ENCODE data around the gene NCDN.

NCDN gene

DNA sequence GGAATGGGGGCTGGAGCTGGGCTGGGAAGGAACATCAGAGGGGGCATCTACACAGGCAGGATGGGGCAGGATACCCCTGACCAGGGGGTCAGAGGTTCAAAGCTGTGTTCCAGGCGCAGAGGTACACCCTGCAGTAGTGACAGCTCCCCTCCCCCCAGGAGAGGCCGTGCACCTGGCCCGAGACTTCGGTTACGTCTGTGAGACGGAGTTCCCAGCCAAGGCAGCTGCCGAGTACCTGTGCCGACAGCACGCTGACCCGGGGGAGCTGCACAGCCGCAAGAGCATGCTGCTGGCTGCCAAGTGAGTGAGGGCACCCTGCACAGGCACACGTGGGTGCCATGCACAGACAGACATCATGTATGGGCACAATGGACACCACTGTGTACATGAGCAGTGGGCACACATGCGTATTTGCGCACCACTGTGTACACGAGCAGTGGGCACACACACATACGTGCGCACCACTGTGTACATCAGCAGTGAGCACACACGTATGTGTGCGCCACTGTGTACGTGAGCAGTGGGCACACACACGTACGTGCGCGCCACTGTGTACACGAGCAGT, 33.0 kb downstream of the NCDN start:
- DNase-seq (ENCODE audit: low read depth), result no peak

DNA sequence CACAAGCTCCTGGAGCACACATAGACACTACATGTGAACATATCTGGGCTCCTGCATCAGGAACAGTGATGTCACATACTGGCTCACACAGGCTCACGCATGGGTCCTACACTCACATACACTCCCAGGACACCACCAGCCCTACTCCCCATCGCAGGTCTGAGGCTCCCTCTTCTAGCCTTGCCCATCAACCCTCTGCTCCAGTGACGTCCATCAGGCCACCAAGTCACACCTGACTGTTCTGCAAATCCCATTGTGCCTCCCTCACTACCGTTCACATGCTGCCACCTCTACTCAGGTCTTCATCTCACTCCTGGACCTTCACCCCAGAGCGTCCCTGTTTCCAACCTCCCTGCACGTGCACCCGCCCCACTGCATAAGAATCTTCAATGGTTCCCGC, 33.6 kb downstream of the NCDN start:
- DNase-seq (ENCODE audit: low read depth), result no peak

DNA sequence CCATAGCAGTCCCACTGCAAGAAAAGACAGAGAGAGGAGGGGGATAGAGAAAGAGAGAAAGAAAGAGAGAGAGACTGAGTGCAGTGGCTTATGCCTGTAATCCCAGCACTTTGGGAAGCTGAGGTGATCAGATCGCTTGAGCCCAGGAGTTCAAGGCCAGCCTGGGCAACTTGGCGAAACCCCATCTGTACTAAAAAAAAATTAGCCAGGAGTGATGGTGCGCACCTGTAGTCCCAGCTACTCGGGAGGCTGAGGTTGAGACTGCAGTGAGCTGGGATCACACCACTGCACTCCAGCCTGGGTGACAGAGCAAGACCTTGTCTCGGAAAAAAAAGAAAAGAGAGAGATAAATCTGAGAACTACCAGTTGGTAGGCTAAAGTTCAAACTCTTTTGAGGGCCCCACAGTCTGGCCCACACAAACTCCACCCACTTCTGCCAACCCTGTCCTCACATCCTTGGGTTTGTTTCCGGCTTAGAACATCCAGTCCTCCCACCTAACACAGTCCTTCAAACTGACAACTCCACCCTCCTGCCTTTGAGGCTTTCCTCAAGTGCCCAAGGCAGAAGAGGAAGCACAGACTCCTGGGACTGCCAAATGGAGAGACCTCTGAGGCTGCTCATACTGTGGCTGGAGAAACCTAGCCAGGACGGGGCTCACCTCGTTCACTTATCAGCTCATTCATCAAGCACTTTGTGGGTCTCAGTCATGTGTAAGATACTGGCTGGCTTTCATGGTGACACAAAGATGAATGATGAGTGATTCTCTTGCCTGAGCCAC, 35.6 kb downstream of the NCDN start:
- no peak for DNase-seq (ENCODE audit: low read depth)

DNA sequence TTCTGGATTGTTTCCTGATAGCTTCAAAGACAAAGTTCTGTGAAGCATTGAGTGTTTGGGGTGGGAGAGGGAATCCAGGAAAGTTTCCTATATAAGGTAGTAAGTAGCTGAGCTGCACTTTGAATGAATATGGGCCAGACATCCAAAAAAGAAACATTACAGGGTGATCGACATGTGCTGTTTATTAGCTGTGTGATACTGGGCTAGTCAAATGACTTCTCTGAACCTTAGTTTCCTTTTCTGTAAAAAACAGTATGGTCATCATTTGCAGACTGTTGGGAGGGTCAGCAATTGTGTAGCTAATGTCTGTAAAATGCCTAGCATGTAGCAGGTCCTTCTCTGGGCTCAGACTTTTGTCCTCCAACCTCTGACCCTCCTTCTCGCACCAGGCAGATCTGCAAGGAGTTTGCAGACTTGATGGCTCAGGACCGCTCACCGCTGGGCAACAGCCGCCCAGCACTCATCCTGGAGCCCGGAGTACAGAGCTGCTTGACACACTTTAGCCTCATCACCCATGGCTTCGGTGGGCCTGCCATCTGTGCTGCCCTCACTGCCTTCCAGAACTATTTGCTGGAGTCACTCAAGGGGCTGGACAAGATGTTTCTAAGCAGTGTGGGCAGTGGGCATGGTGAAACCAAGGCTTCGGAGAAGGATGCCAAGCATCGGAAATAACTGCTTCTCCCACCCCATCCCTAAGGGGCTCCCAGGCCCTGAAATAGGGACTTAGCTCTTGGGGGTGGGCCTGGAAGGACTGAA, 36.6 kb downstream of the NCDN start:
- DNase-seq (ENCODE audit: low read depth), result no peak

DNA sequence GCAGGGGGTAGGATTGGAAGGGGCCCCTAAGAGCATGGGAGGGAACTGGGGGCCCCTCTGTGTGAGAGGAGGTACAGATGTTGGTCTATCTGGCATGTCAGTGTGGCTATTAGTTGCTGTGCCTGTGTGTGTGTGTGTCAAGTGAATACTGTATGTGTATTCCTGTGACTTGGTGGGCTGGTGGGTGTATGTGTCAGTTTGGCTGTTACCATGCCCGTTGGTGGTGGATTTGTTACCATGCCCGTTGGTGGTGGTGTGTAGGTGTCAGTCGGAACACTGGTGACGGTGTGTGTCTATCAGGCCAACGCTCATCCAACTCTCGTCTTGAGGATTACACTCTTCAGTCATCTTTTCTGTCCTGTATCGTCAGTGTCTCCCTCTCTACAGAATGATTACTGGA, 38.1 kb downstream of the NCDN start:
- no peak for DNase-seq (ENCODE audit: low read depth)

DNA sequence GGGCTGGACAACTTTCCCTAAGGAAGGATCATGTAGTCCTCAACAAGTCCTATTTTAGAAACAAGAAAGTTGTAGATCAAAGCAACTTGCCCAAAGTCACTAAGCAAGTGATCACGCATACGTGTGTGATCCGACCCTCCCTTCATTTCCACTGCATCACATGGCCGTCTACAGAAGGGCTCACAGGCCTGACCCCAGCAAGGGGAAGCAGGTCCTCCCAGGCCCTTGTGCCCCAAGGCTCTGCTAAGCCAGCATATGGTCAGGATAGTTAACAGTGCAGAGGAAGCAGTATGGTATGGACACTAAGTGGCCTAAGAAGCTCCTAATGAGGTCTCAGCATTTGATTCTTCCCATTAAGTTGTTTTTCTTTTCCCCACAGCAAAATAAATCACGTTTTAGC, 40.3 kb downstream of the NCDN start:
- DNase-seq (ENCODE audit: low read depth), result no peak

DNA sequence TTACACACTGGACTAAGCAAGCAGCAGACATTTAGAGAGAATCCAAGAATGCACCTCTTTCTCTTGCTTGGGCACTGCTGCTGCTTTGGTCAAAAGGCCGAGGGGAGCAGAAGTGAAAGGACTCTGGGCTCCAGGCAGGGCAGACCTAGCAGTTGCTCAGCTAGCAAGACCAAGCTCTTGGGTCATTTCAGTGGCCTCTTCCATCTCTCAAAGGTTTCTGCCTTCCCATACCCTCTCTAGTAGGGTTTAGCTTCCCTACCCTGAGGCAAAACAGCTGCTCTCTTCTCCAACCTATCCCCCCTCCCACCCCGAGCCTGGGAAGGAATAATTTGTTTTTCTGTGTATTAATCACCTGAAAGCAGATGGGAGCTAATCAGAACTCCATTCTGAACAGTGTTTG, 41.3 kb downstream of the NCDN start:
- DNase-seq (ENCODE audit: low read depth), result no peak

DNA sequence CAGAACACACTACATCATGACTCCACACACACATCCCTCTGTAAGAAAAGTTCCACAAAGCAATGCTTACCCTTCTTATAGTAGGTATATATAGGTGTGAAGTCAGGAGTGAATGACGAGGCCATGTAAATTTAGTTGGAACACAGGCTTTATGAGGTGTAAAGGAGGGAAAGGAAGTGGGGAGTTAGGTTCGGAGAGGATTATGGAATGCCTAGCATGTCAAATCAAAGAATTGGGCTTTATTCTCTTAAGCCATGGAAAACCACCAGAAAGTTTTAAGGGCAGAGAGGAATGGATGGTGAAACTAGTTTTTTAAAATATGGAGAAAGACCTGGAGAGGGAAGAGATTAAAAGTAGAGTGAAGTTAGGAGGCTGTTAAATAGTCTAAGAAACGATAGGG, 41.8 kb downstream of the NCDN start:
- DNase-seq (ENCODE audit: low read depth), result no peak

DNA sequence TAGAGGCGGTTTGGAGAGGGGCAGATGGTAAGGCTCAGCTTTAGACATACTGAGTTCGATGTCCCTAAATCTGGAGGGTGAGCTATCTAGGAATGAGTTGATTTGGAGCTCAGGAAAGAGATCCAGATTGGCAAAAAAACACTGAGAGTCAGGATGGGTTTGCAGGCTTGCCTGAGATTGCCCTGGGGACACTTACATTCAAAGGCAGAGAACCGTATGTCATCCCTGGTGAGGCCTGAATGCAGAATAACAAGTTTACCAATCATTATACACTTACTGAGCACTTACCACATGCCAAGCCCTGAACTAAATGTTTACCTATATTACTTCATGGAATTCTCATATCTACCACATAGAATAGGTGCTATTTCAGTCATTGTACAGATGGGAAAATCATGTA, 43.0 kb downstream of the NCDN start:
- no peak for DNase-seq (ENCODE audit: low read depth)

DNA sequence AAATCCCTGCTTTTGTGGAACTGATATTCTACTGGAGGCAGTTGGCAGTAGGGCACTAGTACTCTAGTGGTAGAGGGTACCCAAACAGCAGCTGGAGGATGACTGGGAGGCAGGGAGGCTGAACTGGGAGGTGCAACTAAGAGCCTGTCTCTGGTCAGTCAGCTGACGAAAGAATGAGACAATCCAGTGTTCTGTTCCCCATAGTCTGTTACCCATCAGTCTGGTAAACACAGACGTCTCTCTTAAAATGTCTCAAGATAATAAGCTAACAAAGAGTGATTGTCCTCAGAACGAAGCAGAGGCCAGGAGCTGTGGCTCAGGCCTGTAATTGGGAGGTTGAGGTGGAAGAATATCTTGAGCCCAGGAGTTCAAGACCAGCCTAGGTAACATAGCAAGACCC, 45.9 kb downstream of the NCDN start:
- DNase-seq (ENCODE audit: low read depth), result no peak

DNA sequence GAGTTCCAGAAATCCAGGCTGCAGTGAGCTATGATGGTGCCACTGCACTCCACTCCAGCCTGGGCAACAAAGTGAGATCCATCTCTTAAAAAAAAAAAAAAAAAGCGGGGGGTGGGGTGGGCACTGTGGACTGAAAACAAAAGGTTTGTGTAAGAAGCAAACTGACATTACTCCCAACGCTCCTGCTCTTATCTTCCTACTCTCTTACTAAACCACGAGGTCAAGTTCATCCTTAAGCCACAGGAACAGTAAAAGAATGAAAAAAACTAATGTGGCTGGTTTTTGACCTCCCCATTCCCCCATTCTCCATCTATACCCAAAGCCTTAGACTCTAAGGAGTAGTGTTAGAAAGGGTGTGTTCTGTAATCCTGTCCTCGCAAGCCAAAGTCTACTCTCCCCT, 46.3 kb downstream of the NCDN start:
- DNase-seq (ENCODE audit: low read depth), result no peak

DNA sequence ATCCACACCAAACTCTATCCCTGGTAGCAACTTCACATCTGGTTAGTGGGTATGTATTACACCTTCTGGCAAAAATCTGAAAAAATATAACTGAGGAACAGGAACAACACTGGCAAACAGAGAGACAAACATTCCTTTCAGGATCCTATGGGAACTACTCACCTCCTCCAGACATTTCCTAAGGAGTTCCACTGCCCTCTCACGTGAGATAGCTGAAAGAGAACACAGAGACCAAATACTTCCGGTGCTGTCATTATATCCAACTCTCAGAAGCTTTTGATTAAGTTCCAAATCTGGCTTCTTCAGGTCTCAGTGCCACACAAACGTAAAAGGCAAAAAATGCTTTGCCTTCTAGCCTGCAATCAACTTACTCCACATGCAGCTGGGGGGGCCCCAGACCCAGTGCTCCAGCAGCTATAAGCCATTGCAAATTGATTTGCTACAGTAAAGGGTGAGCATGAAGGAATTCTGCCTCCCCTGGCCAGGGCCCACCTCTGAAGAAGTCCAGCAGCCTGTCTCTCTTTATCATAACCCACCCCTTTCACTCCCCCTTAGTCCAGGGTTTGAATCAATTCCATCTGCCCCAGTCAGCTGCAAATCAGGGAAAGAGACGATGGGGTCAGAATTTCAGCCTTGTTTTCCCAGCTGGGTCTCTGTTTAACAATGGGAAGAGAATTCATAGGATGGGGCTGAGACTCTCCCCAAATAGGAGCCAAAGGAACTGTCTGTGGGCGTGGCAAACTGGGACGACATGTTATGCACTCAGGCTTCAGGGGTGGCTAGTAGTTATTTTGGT, 47.7 kb downstream of the NCDN start:
- DNase-seq (ENCODE audit: low read depth), result no peak

DNA sequence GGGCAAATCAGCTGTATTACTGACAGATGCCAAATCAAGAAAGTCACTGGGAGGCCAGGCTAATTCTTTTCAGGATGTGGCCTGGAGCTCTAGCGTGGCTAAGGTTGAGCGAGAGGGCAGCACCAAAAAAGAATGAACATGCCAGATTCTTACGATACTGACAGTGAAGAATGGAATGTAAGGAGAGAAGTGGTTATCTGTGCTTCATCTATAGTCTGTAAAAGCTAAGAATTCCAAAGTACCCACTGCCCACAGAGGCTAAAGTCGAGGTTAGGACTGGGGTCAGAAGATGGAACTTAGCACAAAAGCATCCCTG, 48.2 kb downstream of the NCDN start:
- no peak for DNase-seq (ENCODE audit: low read depth)

DNA sequence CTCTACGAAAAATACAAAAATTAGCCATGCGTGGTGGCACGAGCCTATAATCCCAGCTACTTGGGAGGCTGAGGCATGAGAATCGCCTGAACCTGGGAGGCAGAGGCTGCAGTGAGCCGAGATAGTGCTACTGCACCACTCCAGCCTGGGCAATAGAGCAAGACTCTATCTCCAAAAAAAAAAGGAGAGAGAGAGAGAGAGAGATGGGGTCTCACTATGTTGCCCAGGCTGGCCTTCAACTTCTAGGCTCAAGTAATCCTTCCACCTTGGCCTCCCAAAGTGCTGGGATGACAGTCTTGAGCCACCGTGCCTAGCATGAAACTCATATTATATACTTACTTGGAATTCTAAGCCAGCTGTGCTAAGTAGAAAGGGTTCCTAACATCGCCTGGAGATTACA, 54.1 kb downstream of the NCDN start:
- no peak for DNase-seq (ENCODE audit: low read depth)

DNA sequence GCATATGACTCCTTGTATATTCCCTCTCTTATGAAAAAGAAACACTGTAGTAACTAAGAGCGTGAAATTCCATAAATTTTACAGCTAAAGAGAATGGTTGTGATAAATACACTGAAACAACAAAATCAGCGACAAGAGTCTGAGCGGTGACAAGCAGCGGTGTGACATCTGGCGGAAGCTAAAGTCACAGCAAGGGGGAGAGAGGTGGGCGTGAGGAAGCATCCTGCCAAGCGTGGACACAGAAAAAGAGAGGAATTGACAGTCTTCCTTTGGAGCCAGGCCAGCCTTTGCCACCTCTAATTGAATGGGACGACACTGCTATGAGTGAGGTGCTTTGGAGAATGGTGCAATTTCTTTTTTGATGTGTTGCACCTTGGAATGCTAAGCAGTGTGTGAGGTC, 57.8 kb downstream of the NCDN start:
- no peak for DNase-seq (ENCODE audit: low read depth)
